CD4-positive, alpha-beta T cell (primary cell): ENCODE results near the gene TPSAB1. TPM values are rescaled to one million over a fixed set of nuclear protein-coding genes. Genes with fewer than 3 reads are reported as not detected.

Experiments used
- ATAC-seq: fragments of 200-7000 bp; cut with Tn5 transposase; one replicate; pipeline ENCODE4 v1.10.0; 2022; ENCODE audit warnings: mild to moderate bottlenecking; ENCODE audit not compliant: poor library complexity
- CTCF ChIA-PET: fragments of 350-600 bp; sonication (Branson Sonifier 250); formaldehyde crosslinking; loops from one replicate; lab custom pipeline; 2021; ENCODE audit warnings: antibody characterized with exemption, inconsistent platforms; lab: Charles Lee
- POLR2A ChIA-PET: fragments of 350-600 bp; sonication (Branson Sonifier 250); formaldehyde crosslinking; loops from one replicate; lab custom pipeline; 2021; ENCODE audit warnings: antibody characterized with exemption, inconsistent platforms; lab: Charles Lee
- DNase-seq, 14 experiments: peaks; one replicate each; pipeline ENCODE4 v3.0.0-alpha.2; 2013 to 2020; ENCODE audit warnings: mixed read lengths in 2 of 14
- H3K27ac ChIP-seq, 2 donors: one replicate each; pipeline versions ENCODE4 v1.5.1 to v1.7.0; 2013; ENCODE audit warnings: low read length in 2 of 2, low read depth in 1 of 2, mild to moderate bottlenecking in 1 of 2
- H3K27me3 ChIP-seq, 2 experiments: 1 replicate in 1 of 2; 2 replicates in 1 of 2; pipeline versions ENCODE4 v1.6.1 to v1.7.0; 2013; ENCODE audit warnings: low read length in 2 of 2, control low read depth in 1 of 2, mild to moderate bottlenecking in 1 of 2, moderate library complexity in 1 of 2; ENCODE audit not compliant: insufficient read depth in 2 of 2, control insufficient read depth in 1 of 2
- H3K36me3 ChIP-seq: one replicate; pipeline ENCODE4 v1.6.1; 2013; ENCODE audit warnings: low read length, control low read depth; ENCODE audit not compliant: insufficient read depth
- H3K4me1 ChIP-seq: one replicate; pipeline ENCODE4 v1.6.1; 2013; ENCODE audit warnings: low read length, control low read depth; ENCODE audit not compliant: insufficient read depth
- H3K4me3 ChIP-seq: one replicate; pipeline ENCODE4 v1.5.1; 2013; ENCODE audit warnings: mild to moderate bottlenecking, low read length, moderate library complexity
- H3K9me3 ChIP-seq, 2 experiments: 1 replicate in 1 of 2; 2 replicates in 1 of 2; pipeline versions ENCODE4 v1.6.1 to v1.7.0; 2013; ENCODE audit warnings: low read length in 2 of 2, mild to moderate bottlenecking in 2 of 2, control low read depth in 1 of 2, moderate library complexity in 1 of 2; ENCODE audit not compliant: control insufficient read depth in 1 of 2, insufficient read depth in 1 of 2
- H3K27ac Mint-ChIP-seq: one replicate; pipeline ENCODE4 v1.8.0; 2020; ENCODE audit warnings: mixed read lengths
- H3K27me3 Mint-ChIP-seq: one replicate; pipeline ENCODE4 v1.8.0; 2021; ENCODE audit warnings: mixed read lengths
- H3K36me3 Mint-ChIP-seq: one replicate; pipeline ENCODE4 v1.8.0; 2021; ENCODE audit warnings: low read depth, mixed read lengths
- H3K4me1 Mint-ChIP-seq: one replicate; pipeline ENCODE4 v1.8.0; 2021; ENCODE audit warnings: low read depth, mixed read lengths
- H3K4me3 Mint-ChIP-seq: one replicate; pipeline ENCODE4 v1.8.0; 2020; ENCODE audit warnings: mild to moderate bottlenecking, mixed read lengths
- H3K9me3 Mint-ChIP-seq: one replicate; pipeline ENCODE4 v1.8.0; 2020; ENCODE audit warnings: mixed read lengths
- intact Hi-C, 2 experiments: fragments of 100-400 bp; cut with DNase I in 1 of 2; cut with micrococcal nuclease in 1 of 2; formaldehyde crosslinking; loops; one replicate each; pipeline versions ENCODE4 v1.15.1 to v1.9.0; 2023 to 2025; cut with DNase I, micrococcal nuclease
- total RNA-seq, 174 experiments: library from RNA in 2 of 174; stranded (reverse) in 2 of 174; gene quantifications; one replicate each; pipeline ENCODE4 v1.2.3 and lab custom pipeline; 2021 to 2026
- TF ChIP-seq, protein P1 (sequence below): fragments of 200-600 bp; IDR thresholded peaks from one replicate; pipeline ENCODE4 v1.8.0; 2022; ENCODE audit warnings: antibody characterized with exemption, mild to moderate bottlenecking

Gene TPSAB1
- total RNA-seq, 2 experiments from 2014 or later = 0.22 TPM; not detected in 1

DNA sequence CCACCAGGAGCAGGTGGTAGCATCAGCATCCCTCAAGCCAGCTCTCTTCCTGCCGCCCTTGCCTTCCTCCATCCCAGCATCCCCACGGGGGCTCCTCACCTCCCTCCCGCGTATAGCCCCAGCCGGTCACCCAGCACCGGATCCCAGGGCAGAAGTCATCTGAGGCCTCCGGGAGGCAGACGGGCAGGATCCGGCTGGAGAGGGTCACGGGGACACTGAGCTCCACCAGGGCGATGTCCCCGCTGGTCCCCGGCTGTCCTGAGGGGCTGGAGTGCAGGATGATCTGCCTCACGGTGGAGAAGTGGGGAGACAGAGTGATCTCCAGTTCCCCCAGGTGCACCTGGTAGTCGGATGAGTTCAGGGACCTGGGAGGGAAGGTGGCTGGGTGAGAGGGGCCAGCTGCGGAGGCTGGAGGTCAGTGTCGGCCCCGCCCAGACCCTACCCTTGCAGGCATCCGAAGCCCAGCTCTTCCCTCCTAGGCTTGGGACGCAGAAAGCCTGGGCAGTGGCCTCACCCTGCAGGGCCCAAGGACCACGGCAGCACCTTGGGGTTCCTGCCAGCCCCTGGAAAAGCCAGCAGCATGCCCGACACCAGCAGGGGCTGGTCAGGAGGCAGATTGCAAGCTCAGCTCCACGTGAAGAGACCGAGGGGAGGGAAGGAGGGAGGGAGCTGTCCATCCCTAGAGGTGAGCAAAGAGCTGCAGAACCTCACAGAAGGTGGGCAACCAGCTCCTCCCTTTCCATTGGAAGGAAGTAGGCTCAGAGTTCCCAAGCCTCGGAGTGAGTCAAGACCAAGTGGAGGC is 17.8 kb upstream of the TPSAB1 start:
- ChIA-PET POLR2A (no interaction called here), CTCF (no interaction called here)
- H3K27ac ChIP-seq = no peak overlapping the region
- Mint-ChIP-seq H3K4me3 (no peak overlapping the region), H3K27me3 (peaks cover 4% of the 10 kb centered on the region), H3K27ac (no peak overlapping the region), H3K36me3 (no peaks in the 10 kb centered on the region), H3K4me1 (no peaks in the 10 kb centered on the region), H3K9me3 (no peaks in the 10 kb centered on the region)
- no peaks in the 10 kb centered on the region for H3K4me1 ChIP-seq
- TF ChIP-seq, protein P1, sequence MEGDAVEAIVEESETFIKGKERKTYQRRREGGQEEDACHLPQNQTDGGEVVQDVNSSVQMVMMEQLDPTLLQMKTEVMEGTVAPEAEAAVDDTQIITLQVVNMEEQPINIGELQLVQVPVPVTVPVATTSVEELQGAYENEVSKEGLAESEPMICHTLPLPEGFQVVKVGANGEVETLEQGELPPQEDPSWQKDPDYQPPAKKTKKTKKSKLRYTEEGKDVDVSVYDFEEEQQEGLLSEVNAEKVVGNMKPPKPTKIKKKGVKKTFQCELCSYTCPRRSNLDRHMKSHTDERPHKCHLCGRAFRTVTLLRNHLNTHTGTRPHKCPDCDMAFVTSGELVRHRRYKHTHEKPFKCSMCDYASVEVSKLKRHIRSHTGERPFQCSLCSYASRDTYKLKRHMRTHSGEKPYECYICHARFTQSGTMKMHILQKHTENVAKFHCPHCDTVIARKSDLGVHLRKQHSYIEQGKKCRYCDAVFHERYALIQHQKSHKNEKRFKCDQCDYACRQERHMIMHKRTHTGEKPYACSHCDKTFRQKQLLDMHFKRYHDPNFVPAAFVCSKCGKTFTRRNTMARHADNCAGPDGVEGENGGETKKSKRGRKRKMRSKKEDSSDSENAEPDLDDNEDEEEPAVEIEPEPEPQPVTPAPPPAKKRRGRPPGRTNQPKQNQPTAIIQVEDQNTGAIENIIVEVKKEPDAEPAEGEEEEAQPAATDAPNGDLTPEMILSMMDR = no peak
- no peak for DNase-seq
- no peak for ATAC-seq
- no peaks in the 10 kb centered on the region for H3K9me3 ChIP-seq
- no peak overlapping the region for H3K4me3 ChIP-seq
- H3K27me3 ChIP-seq = peaks cover 0 to 2% of the 10 kb centered on the region in 2 experiments
- H3K36me3 ChIP-seq = no peaks in the 10 kb centered on the region
- intact Hi-C loops = no loop called here

DNA sequence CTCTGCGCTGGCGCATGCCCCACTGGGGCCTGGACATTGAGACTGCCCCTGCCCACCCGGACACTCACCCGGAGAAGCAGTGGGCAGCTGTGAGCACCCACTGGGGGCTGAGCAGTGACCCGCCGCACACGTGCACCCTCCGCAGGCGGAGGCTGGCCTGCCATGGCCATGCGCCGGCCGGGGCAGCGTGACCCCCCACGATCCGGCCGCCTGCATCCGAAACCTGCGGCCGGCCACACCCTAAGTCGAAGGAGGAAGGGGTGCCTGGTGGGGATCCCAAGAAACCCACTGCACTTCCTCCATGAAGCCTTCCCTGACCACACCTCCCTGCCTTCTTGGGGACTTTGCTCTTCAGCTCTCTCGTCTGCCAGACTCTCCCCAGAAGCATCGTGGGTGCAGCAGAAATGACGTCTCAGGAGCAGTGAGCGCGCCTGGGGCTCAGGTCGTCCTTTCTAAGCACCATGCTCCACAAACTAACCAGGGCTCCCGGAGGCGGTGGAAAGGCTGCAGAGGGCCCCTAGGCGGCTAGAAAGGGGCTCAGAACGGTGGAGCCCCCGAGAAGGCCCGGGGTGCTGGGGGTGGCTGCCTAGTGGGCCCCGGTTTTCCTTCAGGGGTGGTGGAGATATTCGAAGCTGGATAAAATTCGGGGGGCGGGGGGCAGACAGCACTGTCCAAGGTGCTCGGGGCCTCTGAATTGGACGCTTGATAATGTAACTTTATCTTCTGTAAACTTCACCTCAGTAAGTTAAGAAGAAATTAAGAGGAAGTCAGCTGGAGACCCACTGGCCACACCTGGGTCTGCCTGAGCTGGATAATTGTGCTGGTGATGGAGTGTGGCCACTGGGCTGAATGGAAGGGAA is 16.9 kb upstream of the TPSAB1 start:
- H3K27me3 Mint-ChIP-seq = peaks cover 4% of the 10 kb centered on the region
- POLR2A ChIA-PET = no interaction called here
- DNase-seq = no peak

DNA sequence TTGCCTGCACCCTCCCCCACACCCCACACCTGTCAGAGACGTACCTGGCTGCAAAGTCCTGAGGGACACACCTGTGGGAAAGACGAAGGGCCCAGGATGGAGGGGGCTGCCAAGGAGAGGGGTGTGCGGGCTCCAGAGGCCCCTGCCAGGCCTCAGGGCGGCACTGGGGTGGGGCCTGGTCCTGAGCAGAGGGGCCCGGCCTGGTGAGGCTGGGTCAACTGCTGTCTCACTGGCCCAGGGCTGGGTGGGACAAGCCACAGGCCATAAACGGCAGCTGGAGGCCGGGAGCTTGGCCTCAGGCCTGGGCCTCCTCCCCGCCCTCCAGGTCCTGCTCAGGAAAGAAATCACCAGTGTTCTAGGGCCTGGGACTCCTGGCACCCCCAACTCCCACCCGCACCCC is 15.9 kb upstream of the TPSAB1 start:
- Mint-ChIP-seq H3K36me3 (no peaks in the 10 kb centered on the region), H3K27me3 (peaks cover 4% of the 10 kb centered on the region), H3K4me3 (no peak overlapping the region), H3K9me3 (no peaks in the 10 kb centered on the region), H3K4me1 (no peaks in the 10 kb centered on the region), H3K27ac (no peak overlapping the region)
- H3K4me3 ChIP-seq = no peak overlapping the region
- no peak for DNase-seq
- ChIA-PET POLR2A (no interaction called here), CTCF (no interaction called here)
- no peak overlapping the region for H3K27ac ChIP-seq
- intact Hi-C loops = no loop called here
- H3K4me1 ChIP-seq = no peaks in the 10 kb centered on the region
- no peaks in the 10 kb centered on the region for H3K9me3 ChIP-seq
- ATAC-seq = no peak
- H3K27me3 ChIP-seq = peaks cover 0 to 2% of the 10 kb centered on the region in 2 experiments
- TF ChIP-seq, protein P1 = no peak
- no peaks in the 10 kb centered on the region for H3K36me3 ChIP-seq

More for the DNA sequence above, 16.9 kb upstream of the TPSAB1 start:
- Mint-ChIP-seq H3K27ac (no peak overlapping the region), H3K9me3 (no peaks in the 10 kb centered on the region), H3K36me3 (no peaks in the 10 kb centered on the region), H3K4me1 (no peaks in the 10 kb centered on the region), H3K4me3 (no peak overlapping the region)
- Histone ChIP-seq H3K9me3 (no peaks in the 10 kb centered on the region), H3K4me1 (no peaks in the 10 kb centered on the region), H3K27me3 (peaks cover 0 to 2% of the 10 kb centered on the region in 2 experiments), H3K4me3 (no peak overlapping the region), H3K36me3 (no peaks in the 10 kb centered on the region), H3K27ac (no peak overlapping the region)
- TF ChIP-seq, protein P1 = no peak
- no peak for ATAC-seq
- CTCF ChIA-PET = no interaction called here
- intact Hi-C loops = no loop called here
